Peyer's patch (tissue), 4 donors: ENCODE data around the gene CRYM. TPM values are rescaled to one million over a fixed set of nuclear protein-coding genes. Genes with fewer than 3 reads are reported as not detected.

Experiments
- DNase-seq, 3 donors: peaks; one replicate each; pipeline ENCODE4 v3.0.0-alpha.2; 2017 to 2019
- H3K27ac ChIP-seq, 4 donors: fragments of 200-600 bp; sonication (generic); one replicate each; pipeline ENCODE4 v1.5.1; 2016 to 2019
- H3K27me3 ChIP-seq, 2 donors: fragments of 200-600 bp; sonication (generic); one replicate each; pipeline ENCODE4 v1.5.1; 2019
- H3K36me3 ChIP-seq, 3 donors: fragments of 200-600 bp; sonication (generic); one replicate each; pipeline ENCODE4 v1.5.1; 2016 to 2019
- H3K4me1 ChIP-seq, 4 donors: fragments of 200-600 bp; sonication (generic); one replicate each; pipeline ENCODE4 v1.5.1; 2016 to 2019
- H3K4me3 ChIP-seq, 4 donors: fragments of 200-600 bp; sonication (generic); 1 replicate in 3 of 4; 2 replicates in 1 of 4; pipeline ENCODE4 v1.5.1; 2016 to 2019; ENCODE audit warnings: mild to moderate bottlenecking in 1 of 4
- H3K9me3 ChIP-seq, 4 donors: fragments of 200-600 bp; sonication (generic); one replicate each; pipeline ENCODE4 v1.5.1; 2016 to 2019; ENCODE audit warnings: mild to moderate bottlenecking in 1 of 4
- POLR2A ChIP-seq, 2 donors: fragments of 450-650 bp; IDR thresholded peaks; one replicate each; pipeline ENCODE4 v1.5.1; 2017; ENCODE audit warnings: antibody characterized with exemption in 2 of 2, mild to moderate bottlenecking in 2 of 2, moderate library complexity in 2 of 2
- total RNA-seq, 4 donors: library from RNA; depleted of rRNA; stranded (reverse); fragments of >200 nt; gene quantifications; one replicate each; pipeline ENCODE4 v1.1.0, GENCODE V29; 2016
- TF ChIP-seq, protein P1 (sequence below), 6 experiments: fragments of 450-650 bp in 4 of 6; fragments of 200-600 bp in 2 of 6; sonication (generic) in 1 of 6; IDR thresholded peaks; one replicate each; pipeline ENCODE4 v1.5.1; 2017 to 2019; ENCODE audit warnings: antibody characterized with exemption in 6 of 6, mild to moderate bottlenecking in 3 of 6, moderate library complexity in 1 of 6

The CRYM gene
- total RNA-seq, 4 donors from 2014 or later = 6.4 to 11.6 (median 9.1) TPM; not detected in 1

- Histone ChIP-seq H3K27ac (no peak overlapping the region), H3K27me3 (no peaks in the 10 kb centered on the region), H3K9me3 (peaks cover 0 to 4% (median 0%) of the 10 kb centered on the region in 4 donors), H3K36me3 (no peaks in the 10 kb centered on the region), H3K4me3 (no peak overlapping the region), H3K4me1 (peaks cover 3 to 27% (median 10%) of the 10 kb centered on the region in 4 donors)
- DNase-seq = no peak
- no peak for TF ChIP-seq POLR2A (IDR thresholded peaks at IDR 0.05)
- TF ChIP-seq, protein P1, sequence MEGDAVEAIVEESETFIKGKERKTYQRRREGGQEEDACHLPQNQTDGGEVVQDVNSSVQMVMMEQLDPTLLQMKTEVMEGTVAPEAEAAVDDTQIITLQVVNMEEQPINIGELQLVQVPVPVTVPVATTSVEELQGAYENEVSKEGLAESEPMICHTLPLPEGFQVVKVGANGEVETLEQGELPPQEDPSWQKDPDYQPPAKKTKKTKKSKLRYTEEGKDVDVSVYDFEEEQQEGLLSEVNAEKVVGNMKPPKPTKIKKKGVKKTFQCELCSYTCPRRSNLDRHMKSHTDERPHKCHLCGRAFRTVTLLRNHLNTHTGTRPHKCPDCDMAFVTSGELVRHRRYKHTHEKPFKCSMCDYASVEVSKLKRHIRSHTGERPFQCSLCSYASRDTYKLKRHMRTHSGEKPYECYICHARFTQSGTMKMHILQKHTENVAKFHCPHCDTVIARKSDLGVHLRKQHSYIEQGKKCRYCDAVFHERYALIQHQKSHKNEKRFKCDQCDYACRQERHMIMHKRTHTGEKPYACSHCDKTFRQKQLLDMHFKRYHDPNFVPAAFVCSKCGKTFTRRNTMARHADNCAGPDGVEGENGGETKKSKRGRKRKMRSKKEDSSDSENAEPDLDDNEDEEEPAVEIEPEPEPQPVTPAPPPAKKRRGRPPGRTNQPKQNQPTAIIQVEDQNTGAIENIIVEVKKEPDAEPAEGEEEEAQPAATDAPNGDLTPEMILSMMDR (IDR thresholded peaks at IDR 0.05) = no peak
These were observed 12.8 kb downstream of the CRYM start for GRCh38 chr16:21265104-21265837.

DNA sequence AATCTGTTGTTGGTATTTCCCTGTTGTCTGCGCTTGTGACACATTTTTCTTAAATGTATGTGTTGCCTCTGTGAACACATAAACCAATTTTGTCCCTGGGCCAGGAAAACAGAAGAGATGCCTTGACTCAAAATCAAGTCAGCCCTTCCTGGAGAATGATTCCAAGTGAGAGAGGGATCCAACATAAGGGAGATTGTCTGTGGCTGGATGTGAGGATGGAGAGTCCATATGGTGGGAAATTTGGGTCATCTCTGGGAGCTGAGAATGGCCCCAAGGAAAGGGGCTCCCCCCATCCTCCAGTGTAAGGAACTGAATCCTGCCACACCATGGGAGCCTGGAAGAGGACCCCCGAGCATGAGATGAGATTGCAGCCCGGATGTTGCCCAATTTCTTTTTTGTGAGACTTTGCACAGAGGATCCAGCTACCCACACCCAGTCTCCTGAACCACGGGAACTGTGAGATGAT, 13.5 kb downstream of the CRYM start:
- Histone ChIP-seq H3K27me3 (no peaks in the 10 kb centered on the region), H3K9me3 (peaks cover 0 to 4% (median 0%) of the 10 kb centered on the region in 4 donors), H3K36me3 (no peaks in the 10 kb centered on the region), H3K4me3 (no peak overlapping the region), H3K27ac (no peak overlapping the region), H3K4me1 (peaks cover 3 to 28% (median 10%) of the 10 kb centered on the region in 4 donors)
- no peak for DNase-seq
- TF ChIP-seq, protein P1 (IDR thresholded peaks at IDR 0.05) = no peak
- TF ChIP-seq POLR2A (IDR thresholded peaks at IDR 0.05) = no peak

GRCh38 chr16:21263640-21264570, 14.2 kb downstream of the CRYM start:
- Histone ChIP-seq H3K9me3 (peaks cover 0 to 4% (median 0%) of the 10 kb centered on the region in 4 donors), H3K4me1 (peaks cover 3 to 28% (median 10%) of the 10 kb centered on the region in 4 donors), H3K27ac (peak overlapping the region in 1 of 4 donors; percentile 30), H3K4me3 (no peak overlapping the region), H3K36me3 (no peaks in the 10 kb centered on the region), H3K27me3 (no peaks in the 10 kb centered on the region)
- TF ChIP-seq POLR2A (IDR thresholded peaks at IDR 0.05) = no peak
- TF ChIP-seq, protein P1 (IDR thresholded peaks at IDR 0.05) = no peak
- peak in 1 of 3 donors; percentile 30 for DNase-seq

GRCh38 chr16:21262779-21263639, 15.1 kb downstream of the CRYM start:
- no peak overlapping the region for H3K4me3 ChIP-seq
- no peak overlapping the region for H3K27ac ChIP-seq

More at GRCh38 chr16:21262779-21263639, 15.1 kb downstream of the CRYM start:
- H3K36me3 ChIP-seq = no peaks in the 10 kb centered on the region
- H3K9me3 ChIP-seq = peaks cover 0 to 4% (median 0%) of the 10 kb centered on the region in 4 donors
- TF ChIP-seq, protein P1 (IDR thresholded peaks at IDR 0.05) = no peak
- no peak for TF ChIP-seq POLR2A (IDR thresholded peaks at IDR 0.05)
- no peaks in the 10 kb centered on the region for H3K27me3 ChIP-seq
- peaks cover 3 to 28% (median 10%) of the 10 kb centered on the region in 4 donors for H3K4me1 ChIP-seq
- DNase-seq = no peak
